Mesenchymal stem cell (in vitro differentiated cells and primary cell): Measurements from ENCODE around the gene MGAT5B.

Experiments used
- DNase-seq: peaks from one replicate; pipeline ENCODE4 v3.0.0-alpha.2; 2013
- H2AFZ ChIP-seq: one replicate; pipeline ENCODE4 v1.6.1; 2013; ENCODE audit warnings: low read depth, mild to moderate bottlenecking, control low read depth, inconsistent platforms, low read length, moderate library complexity
- H2AK5ac ChIP-seq: 2 replicates; pipeline ENCODE4 v1.6.1; 2013; ENCODE audit warnings: low read length, moderate library complexity, mild to moderate bottlenecking, inconsistent platforms; ENCODE audit not compliant: severe bottlenecking
- H2BK120ac ChIP-seq: one replicate; pipeline ENCODE4 v1.6.1; 2013; ENCODE audit warnings: low read depth, mild to moderate bottlenecking, inconsistent platforms, low read length, moderate library complexity
- H2BK12ac ChIP-seq, 2 experiments: one replicate each; pipeline ENCODE4 v1.6.1; 2013; ENCODE audit warnings: inconsistent platforms in 2 of 2, low read length in 2 of 2, mild to moderate bottlenecking in 2 of 2, moderate library complexity in 2 of 2, control low read depth in 1 of 2
- H2BK15ac ChIP-seq: one replicate; pipeline ENCODE4 v1.6.1; 2013; ENCODE audit warnings: mild to moderate bottlenecking, low read depth, inconsistent platforms; ENCODE audit not compliant: poor library complexity, severe bottlenecking
- H2BK5ac ChIP-seq: 2 replicates; pipeline ENCODE4 v1.6.1; 2013; ENCODE audit warnings: low read depth, mild to moderate bottlenecking, low read length, control low read depth, inconsistent platforms; ENCODE audit not compliant: poor library complexity, severe bottlenecking
- H3K14ac ChIP-seq, 2 experiments: one replicate each; pipeline ENCODE4 v1.6.1; 2013; ENCODE audit warnings: inconsistent platforms in 2 of 2, low read length in 2 of 2, control low read depth in 1 of 2, mild to moderate bottlenecking in 1 of 2, moderate library complexity in 1 of 2
- H3K18ac ChIP-seq, 2 experiments: one replicate each; pipeline ENCODE4 v1.6.1; 2013; ENCODE audit warnings: inconsistent platforms in 2 of 2, low read length in 2 of 2, control low read depth in 1 of 2, low read depth in 1 of 2, mild to moderate bottlenecking in 1 of 2
- H3K23ac ChIP-seq, 2 experiments: one replicate each; pipeline ENCODE4 v1.6.1; 2013; ENCODE audit warnings: inconsistent platforms in 2 of 2, low read length in 2 of 2, mild to moderate bottlenecking in 2 of 2, moderate library complexity in 2 of 2, control low read depth in 1 of 2
- H3K27ac ChIP-seq: 2 replicates; pipeline ENCODE4 v1.5.1; 2013; ENCODE audit warnings: mild to moderate bottlenecking, moderate library complexity, low read length, control low read depth, inconsistent platforms; ENCODE audit not compliant: poor library complexity, severe bottlenecking
- H3K27me3 ChIP-seq, 2 experiments: 2 replicates each; pipeline versions ENCODE4 v1.6.1 to v1.7.0; 2013; ENCODE audit warnings: low read length in 2 of 2, mild to moderate bottlenecking in 2 of 2, moderate library complexity in 2 of 2, control low read depth in 1 of 2, inconsistent platforms in 1 of 2; ENCODE audit not compliant: control insufficient read depth in 1 of 2, insufficient read depth in 1 of 2
- H3K36me3 ChIP-seq, 2 experiments: 2 replicates each; pipeline versions ENCODE4 v1.6.1 to v1.7.0; 2013; ENCODE audit warnings: low read length in 2 of 2, control low read depth in 1 of 2, inconsistent platforms in 1 of 2, low read depth in 1 of 2, mild to moderate bottlenecking in 1 of 2; ENCODE audit not compliant: insufficient read depth in 2 of 2, control insufficient read depth in 1 of 2
- H3K4ac ChIP-seq, 2 experiments: one replicate each; pipeline ENCODE4 v1.6.1; 2013; ENCODE audit warnings: inconsistent platforms in 2 of 2, low read length in 2 of 2, mild to moderate bottlenecking in 2 of 2, moderate library complexity in 2 of 2, control low read depth in 1 of 2, low read depth in 1 of 2
- H3K4me1 ChIP-seq: 2 replicates; pipeline ENCODE4 v1.6.1; 2013; ENCODE audit warnings: low read depth, low read length, control low read depth; ENCODE audit not compliant: control insufficient read depth, insufficient read depth
- H3K4me2 ChIP-seq: 2 replicates; pipeline ENCODE4 v1.6.1; 2013; ENCODE audit warnings: low read length, mild to moderate bottlenecking, inconsistent platforms; ENCODE audit not compliant: poor library complexity, severe bottlenecking
- H3K4me3 ChIP-seq, 2 experiments: 2 replicates each; pipeline versions ENCODE4 v1.5.1 to v1.7.0; 2013; ENCODE audit warnings: low read length in 2 of 2, mild to moderate bottlenecking in 2 of 2, control low read depth in 1 of 2, low read depth in 1 of 2; ENCODE audit not compliant: insufficient read depth in 1 of 2
- H3K79me1 ChIP-seq: replicated peaks from 2 replicates; pipeline ENCODE4 v1.6.1; 2013; ENCODE audit warnings: mild to moderate bottlenecking, control low read depth, low read length, inconsistent platforms; ENCODE audit not compliant: poor library complexity, severe bottlenecking
- H3K9ac ChIP-seq: 2 replicates; pipeline ENCODE4 v1.7.0; 2013; ENCODE audit warnings: mild to moderate bottlenecking, low read length, moderate library complexity
- H3K9me3 ChIP-seq: 2 replicates; pipeline ENCODE4 v1.7.0; 2013; ENCODE audit warnings: mild to moderate bottlenecking, low read length; ENCODE audit not compliant: control insufficient read depth
- H4K8ac ChIP-seq: one replicate; pipeline ENCODE4 v1.6.1; 2013; ENCODE audit warnings: inconsistent platforms, mild to moderate bottlenecking, low read length, moderate library complexity
- H4K91ac ChIP-seq: one replicate; pipeline ENCODE4 v1.6.1; 2013; ENCODE audit warnings: mild to moderate bottlenecking, low read length, inconsistent platforms
- WGBS: methylation state at CpG from one replicate; pipeline ENCODE4 v1.1.7; 2013; ENCODE audit warnings: mixed read lengths; 5-methylcytosine and 5-hydroxymethylcytosine counted together

The MGAT5B gene

DNA sequence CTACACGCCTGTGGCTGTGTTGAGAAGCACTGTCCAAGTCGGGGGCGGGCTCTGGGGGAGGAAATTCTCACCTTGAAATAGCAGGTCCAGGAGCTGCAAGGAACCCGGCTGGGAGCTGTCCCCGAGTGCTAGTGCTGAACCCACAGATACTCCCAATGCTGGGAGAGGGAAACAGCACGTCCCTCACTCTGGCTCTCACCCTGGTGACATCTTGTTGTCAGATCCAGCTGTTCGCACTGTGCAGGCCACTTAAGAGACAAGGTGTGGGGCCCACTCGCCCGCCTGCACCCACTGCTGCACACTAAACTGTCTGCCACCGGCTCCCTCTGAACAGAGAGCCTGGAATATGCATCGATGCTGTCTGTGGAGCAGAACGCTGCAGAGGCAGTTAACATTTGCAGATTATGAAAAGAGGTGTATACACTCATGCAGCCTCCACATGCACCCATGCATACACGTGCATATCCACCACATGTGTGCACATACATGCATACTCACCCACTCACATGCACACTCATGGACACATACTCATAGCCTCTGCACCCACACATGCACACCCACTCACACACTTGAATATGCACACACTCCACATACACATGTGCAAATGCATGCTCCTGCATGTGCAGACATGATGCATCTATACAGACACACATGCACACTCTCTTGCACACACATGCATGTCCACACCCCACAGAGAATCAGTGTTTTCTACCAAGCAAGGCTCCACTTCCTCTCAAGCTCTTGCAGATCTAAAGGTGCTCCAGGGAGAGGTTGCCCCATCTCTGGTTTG, 42.0 kb downstream of the MGAT5B start:
- Histone ChIP-seq H2AK5ac (no peak overlapping the region), H3K4me2 (no peak overlapping the region), H2BK12ac (no peak overlapping the region), H2AFZ (no peak overlapping the region), H3K4me1 (peaks cover 1% of the 10 kb centered on the region), H4K91ac (no peak overlapping the region), H3K23ac (no peak overlapping the region), H3K14ac (no peak overlapping the region), H3K9me3 (no peaks in the 10 kb centered on the region), H3K79me1 (no peaks in the 10 kb centered on the region), H4K8ac (no peak overlapping the region), H2BK120ac (no peak overlapping the region), H3K9ac (no peak overlapping the region), H3K36me3 (no peaks in the 10 kb centered on the region), H3K4ac (no peak overlapping the region), H2BK15ac (no peak overlapping the region), H3K4me3 (no peak overlapping the region), H3K27ac (no peak overlapping the region), H3K18ac (no peak overlapping the region), H2BK5ac (no peak overlapping the region), H3K27me3 (peaks cover 0 to 47% of the 10 kb centered on the region in 2 experiments)
- peak; percentile 55 for DNase-seq
- 43% methylated on average over 13 of the region's 13 CpGs for WGBS

DNA sequence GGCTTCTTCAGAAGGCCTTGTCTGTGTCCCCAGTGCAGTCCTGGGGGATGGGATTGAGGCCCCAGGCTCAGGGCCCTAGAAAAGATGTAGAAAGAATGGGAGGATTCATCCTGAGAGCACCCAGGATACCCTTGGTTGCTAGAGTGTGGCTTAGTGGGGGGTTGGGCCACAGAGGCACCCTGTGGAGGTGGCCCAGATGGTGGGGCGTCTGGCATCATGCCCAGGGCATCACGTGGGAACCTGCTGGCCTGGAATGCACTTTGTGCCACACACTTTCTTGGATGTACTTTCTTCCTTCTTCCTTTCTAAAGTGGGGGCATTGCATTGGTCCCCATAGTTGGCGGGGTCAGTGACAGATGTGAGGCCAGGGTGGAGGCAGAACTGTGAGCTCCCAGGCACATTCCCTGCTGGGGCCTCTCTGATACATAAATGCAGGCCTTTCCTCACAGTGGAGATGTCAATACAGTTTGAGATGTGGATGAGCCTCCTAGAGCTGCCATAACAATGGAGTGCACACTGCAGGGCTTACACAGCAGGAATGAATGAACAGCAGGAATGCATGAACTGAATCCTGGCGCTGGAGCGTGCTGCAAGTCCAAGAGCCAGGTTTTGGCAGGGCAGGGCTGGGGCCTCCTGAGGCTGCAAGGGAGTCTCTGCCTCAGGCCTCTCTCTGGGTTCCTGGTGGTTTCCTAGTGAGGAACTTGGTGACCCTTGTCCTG, 43.3 kb downstream of the MGAT5B start:
- no peaks in the 10 kb centered on the region for H3K79me1 ChIP-seq
- DNase-seq: no peak
- no peaks in the 10 kb centered on the region for H3K9me3 ChIP-seq
- H3K4me3 ChIP-seq: no peak overlapping the region
- H2BK120ac ChIP-seq: no peak overlapping the region
- no peak overlapping the region for H2AK5ac ChIP-seq
- H3K27me3 ChIP-seq: peaks cover 0 to 46% of the 10 kb centered on the region in 2 experiments
- WGBS: 69% methylated on average over 5 of the region's 5 CpGs
- H2BK12ac ChIP-seq: no peak overlapping the region
- no peak overlapping the region for H2BK5ac ChIP-seq
- H3K4me1 ChIP-seq: peaks cover 1% of the 10 kb centered on the region
- no peak overlapping the region for H3K4me2 ChIP-seq
- H3K36me3 ChIP-seq: no peaks in the 10 kb centered on the region
- no peak overlapping the region for H2BK15ac ChIP-seq
- H3K18ac ChIP-seq: no peak overlapping the region
- no peak overlapping the region for H3K9ac ChIP-seq
- H2AFZ ChIP-seq: no peak overlapping the region
- H3K23ac ChIP-seq: no peak overlapping the region
- H3K27ac ChIP-seq: no peak overlapping the region
- no peak overlapping the region for H4K91ac ChIP-seq
- no peak overlapping the region for H3K4ac ChIP-seq
- no peak overlapping the region for H3K14ac ChIP-seq
- H4K8ac ChIP-seq: no peak overlapping the region

DNA sequence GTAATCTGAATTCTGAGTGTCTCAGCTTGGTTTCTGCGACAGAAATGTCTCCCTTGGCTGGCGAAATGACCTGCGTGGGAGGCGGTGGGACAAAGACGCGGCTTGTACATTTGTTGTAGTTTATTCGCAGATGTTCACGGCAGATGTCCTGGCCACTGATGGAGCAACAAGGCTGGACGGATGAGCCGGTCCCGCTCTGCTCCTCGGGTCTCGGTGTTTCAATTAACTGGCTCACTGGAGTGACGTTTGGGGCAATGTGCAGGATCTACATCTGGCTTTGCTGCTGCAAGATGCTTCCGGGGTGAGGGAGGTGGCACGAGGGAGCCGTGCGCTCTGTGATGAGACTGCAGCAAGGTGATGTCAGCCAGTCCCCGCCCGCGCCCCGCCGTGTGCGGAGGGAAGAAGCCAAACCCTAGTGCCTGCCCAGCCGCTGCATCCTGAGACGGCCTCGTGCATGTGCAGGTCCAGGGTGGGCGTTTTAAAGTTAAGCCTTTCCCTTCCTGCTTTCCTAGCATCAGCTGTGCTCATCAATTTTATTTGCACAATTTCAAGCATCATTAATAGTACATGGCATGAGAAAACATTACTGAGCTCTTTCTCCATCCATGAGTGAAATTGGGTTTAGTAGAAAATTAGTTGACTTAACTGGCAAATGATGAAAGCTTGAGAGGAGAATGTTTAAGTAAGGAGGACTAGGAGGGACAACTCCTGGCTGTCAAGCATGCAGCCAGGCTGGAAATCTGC, 44.4 kb downstream of the MGAT5B start:
- WGBS: 94% methylated on average over 28 of the region's 28 CpGs
- no peak overlapping the region for H3K23ac ChIP-seq
- no peaks in the 10 kb centered on the region for H3K36me3 ChIP-seq
- no peak overlapping the region for H2AK5ac ChIP-seq
- no peak overlapping the region for H2BK12ac ChIP-seq
- H3K27ac ChIP-seq: no peak overlapping the region
- no peak overlapping the region for H4K8ac ChIP-seq
- H2BK120ac ChIP-seq: no peak overlapping the region
- H3K14ac ChIP-seq: no peak overlapping the region
- H4K91ac ChIP-seq: no peak overlapping the region
- DNase-seq: no peak
- H3K79me1 ChIP-seq: no peaks in the 10 kb centered on the region
- H3K4me3 ChIP-seq: no peak overlapping the region
- H2BK5ac ChIP-seq: no peak overlapping the region
- no peaks in the 10 kb centered on the region for H3K9me3 ChIP-seq
- peaks cover 1% of the 10 kb centered on the region for H3K4me1 ChIP-seq
- H3K9ac ChIP-seq: no peak overlapping the region
- no peak overlapping the region for H3K4ac ChIP-seq
- peaks cover 0 to 58% of the 10 kb centered on the region in 2 experiments for H3K27me3 ChIP-seq
- H2BK15ac ChIP-seq: no peak overlapping the region
- no peak overlapping the region for H2AFZ ChIP-seq
- no peak overlapping the region for H3K4me2 ChIP-seq
- H3K18ac ChIP-seq: no peak overlapping the region

DNA sequence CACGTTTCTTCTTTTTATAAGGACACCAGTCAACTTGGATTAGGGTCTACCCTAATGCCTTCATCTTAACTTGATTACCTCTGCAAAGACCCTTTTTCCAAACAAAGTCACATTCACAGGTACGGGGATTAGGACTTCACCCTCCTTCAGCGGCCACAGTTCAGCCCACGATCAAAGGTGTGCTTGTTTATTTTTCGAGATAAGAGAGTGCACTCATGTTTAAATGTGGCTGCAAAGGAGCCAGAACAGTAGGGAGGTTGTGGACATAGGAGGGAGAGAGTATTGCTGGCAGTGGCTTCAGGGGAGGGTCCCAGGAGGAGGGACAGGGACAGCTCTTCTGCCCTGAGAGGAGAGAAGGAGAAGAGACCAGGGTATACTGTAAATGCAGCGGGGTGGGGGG, 46.7 kb downstream of the MGAT5B start:
- H2AK5ac ChIP-seq: no peak overlapping the region
- no peak overlapping the region for H2BK5ac ChIP-seq
- H4K91ac ChIP-seq: no peak overlapping the region
- no peak overlapping the region for H3K14ac ChIP-seq
- H3K27me3 ChIP-seq: peaks cover 21 to 75% of the 10 kb centered on the region in 2 experiments
- H3K4ac ChIP-seq: no peak overlapping the region
- no peak overlapping the region for H3K18ac ChIP-seq
- H3K79me1 ChIP-seq: no peaks in the 10 kb centered on the region
- peaks cover 1% of the 10 kb centered on the region for H3K4me1 ChIP-seq
- WGBS: 81% methylated on average over 6 of the region's 6 CpGs
- no peak overlapping the region for H2BK120ac ChIP-seq
- H3K9me3 ChIP-seq: no peaks in the 10 kb centered on the region
- no peak overlapping the region for H3K23ac ChIP-seq
- DNase-seq: no peak
- no peaks in the 10 kb centered on the region for H3K36me3 ChIP-seq
- no peak overlapping the region for H3K4me3 ChIP-seq
- no peak overlapping the region for H2BK12ac ChIP-seq
- no peak overlapping the region for H3K27ac ChIP-seq
- H4K8ac ChIP-seq: no peak overlapping the region
- H3K9ac ChIP-seq: no peak overlapping the region
- H2BK15ac ChIP-seq: no peak overlapping the region
- H2AFZ ChIP-seq: no peak overlapping the region
- H3K4me2 ChIP-seq: no peak overlapping the region
